GM13976 (cell line): ENCODE measurements around the gene SRD5A1.

ENCODE experiments used
- DNase-seq: peaks from one replicate; pipeline ENCODE4 v3.0.0; 2012; ENCODE audit warnings: low spot score
- in situ Hi-C: fragments of 300-500 bp; cut with MboI; formaldehyde crosslinking; loops from one replicate; pipeline ENCODE4 v1.12.0; 2022; ENCODE audit warnings: low sequenced_read_pairs, mixed read lengths, inconsistent platforms; ENCODE audit not compliant: unreplicated experiment
- TF ChIP-seq, protein P1 (sequence below): IDR thresholded peaks from 2 replicates; pipeline ENCODE4 v1.5.1; 2012; ENCODE audit warnings: borderline replicate concordance, mild to moderate bottlenecking; ENCODE audit not compliant: insufficient read depth; ENCODE audit errors: extremely low read depth, missing control alignments, control extremely low read depth

The SRD5A1 gene

DNA sequence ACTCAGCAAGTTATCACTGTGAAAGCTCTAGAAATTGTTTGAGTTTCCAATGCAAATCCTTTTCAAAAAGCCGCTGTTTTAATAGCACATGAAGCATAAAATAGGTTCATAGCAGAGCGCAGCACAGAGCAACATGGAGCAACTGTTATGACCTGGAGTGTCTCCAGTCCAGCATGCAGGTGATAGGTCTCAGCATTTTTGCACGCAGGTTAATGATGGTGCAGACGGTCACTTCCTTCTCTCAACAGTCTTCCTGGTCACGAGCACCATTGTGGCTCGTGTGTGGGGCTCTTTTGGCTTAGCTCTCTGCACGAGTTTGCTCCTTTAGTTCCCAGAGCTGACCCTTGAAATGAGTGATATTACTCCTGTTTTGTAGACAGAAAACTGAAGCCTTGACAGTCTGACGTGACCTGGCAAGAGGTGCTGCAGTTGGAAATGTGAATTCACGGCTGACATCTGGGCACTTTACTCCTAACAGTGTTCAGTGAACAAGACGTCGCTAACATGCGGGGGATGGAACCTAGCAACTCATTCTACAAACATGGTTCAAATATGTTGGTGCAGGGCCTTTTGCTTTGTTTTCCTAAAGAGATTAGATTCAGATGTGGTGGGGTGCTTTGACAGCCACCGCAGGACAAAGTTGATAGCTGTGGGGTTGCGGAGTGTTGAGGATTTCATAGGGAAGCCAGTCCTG lies 90.0 kb downstream of the SRD5A1 start:
- in situ Hi-C loops: no loop called here

GRCh38 chr5:6723816-6724300 lies 90.6 kb downstream of the SRD5A1 start:
- DNase-seq: no peak
- in situ Hi-C loops: no loop called here
- TF ChIP-seq, protein P1, sequence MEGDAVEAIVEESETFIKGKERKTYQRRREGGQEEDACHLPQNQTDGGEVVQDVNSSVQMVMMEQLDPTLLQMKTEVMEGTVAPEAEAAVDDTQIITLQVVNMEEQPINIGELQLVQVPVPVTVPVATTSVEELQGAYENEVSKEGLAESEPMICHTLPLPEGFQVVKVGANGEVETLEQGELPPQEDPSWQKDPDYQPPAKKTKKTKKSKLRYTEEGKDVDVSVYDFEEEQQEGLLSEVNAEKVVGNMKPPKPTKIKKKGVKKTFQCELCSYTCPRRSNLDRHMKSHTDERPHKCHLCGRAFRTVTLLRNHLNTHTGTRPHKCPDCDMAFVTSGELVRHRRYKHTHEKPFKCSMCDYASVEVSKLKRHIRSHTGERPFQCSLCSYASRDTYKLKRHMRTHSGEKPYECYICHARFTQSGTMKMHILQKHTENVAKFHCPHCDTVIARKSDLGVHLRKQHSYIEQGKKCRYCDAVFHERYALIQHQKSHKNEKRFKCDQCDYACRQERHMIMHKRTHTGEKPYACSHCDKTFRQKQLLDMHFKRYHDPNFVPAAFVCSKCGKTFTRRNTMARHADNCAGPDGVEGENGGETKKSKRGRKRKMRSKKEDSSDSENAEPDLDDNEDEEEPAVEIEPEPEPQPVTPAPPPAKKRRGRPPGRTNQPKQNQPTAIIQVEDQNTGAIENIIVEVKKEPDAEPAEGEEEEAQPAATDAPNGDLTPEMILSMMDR: no peak

More for the DNA sequence above, 90.0 kb downstream of the SRD5A1 start:
- TF ChIP-seq, protein P1: no peak
- DNase-seq: no peak
